ENCODE data around the gene RRP36.
A peak's percentile ranks its signal among the peaks of the same experiment; 100 is the strongest.
"Not testable (repeated sequence)": the region's sequence is repeated elsewhere in the genome, so short reads cannot be mapped to it uniquely, and the experiment has no call there.

RRP36 gene, protein sequence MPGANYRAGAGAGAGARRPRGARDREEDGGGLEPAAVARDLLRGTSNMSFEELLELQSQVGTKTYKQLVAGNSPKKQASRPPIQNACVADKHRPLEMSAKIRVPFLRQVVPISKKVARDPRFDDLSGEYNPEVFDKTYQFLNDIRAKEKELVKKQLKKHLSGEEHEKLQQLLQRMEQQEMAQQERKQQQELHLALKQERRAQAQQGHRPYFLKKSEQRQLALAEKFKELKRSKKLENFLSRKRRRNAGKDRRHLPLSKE

DNA sequence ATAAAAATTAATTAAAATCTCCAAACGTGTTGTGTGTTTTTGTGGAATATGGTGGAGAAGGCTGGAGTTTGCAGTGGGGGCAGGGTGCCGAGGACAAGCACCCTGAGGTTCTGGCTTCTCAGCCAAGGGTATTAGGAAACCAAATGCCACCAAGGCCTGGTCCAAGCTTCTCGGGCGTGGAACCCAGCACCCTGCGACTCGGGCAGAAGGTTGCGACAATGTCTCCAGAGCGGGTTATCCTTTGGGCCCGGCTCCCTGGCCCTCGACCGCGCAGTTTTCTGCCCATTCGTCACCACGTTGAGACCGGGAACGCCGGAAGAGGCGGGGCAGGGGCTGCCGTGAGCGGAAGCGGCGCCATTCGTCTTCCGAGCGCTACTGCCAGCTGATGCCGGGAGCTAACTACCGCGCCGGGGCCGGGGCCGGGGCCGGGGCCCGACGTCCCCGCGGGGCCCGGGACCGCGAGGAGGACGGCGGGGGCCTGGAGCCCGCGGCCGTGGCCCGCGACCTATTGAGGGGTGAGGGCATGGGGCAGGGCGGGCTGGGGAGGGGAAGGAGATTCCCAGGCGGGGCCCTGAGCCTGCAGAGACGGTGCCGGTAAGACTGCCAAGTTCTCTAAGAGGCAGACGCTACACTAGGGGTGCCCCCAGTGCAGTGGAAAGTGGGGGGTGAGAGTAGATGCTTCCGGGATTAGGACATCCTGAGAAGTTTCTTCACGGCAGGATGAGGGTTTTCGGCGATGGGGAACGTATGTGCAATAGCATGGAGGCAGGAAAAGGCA, at the start of gene RRP36:
Gene RRP36 (plus strand): TSS at position 354 of the 778 bp plus-strand sequence. CDS start 32 bp downstream, at position 386.
- DNase-seq (ENCODE audit: low spot score), result peak; percentile 83

DNA sequence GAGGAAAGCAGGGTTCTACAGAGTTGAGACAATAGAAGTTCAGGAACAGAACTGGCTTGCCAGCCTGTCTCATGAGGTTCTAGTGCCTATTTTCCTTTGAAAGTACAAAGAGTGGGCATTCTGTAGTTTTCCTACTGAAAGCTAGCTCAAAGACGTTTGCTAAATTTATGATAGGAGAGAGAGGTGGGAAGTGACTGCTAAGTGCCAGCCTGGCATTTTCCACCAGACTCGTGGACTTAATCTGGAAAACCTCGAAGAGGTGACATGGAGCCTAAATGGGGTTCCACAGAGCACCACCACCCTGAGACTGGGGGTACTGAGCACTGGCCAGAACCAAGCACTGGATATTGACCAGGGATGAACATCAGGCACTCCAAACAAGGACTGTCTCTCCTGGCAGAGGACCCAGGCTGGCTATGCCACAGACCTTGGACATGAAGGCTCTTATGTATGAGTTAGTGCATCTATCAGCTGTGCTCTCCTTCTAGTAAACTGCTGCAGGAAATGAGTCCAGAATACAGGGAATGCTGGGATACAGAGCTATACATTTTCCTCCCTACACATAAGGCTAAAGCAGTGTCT, 49.6 kb upstream of the RRP36 start:
- no peak for DNase-seq (ENCODE audit: low spot score)

DNA sequence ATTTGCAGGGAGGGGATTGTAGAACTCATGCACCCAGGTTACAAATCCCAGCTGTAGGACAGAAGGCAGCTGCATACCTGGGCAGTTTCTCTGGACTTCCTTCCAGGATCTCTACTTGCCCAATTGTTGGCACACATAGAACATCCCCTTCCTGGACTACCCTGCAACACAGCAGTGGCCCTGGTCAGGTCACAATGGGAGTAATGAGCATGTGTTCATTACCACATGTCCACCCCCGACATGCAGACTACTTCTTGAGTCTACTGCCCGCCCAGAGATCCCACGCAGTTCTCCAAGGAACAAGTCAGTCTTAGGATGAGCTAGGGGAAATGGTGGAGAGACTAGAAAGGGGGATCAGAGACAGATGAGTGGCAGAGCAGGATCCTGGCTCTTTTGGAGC, 47.5 kb upstream of the RRP36 start:
- no peak for DNase-seq (ENCODE audit: low spot score)

DNA sequence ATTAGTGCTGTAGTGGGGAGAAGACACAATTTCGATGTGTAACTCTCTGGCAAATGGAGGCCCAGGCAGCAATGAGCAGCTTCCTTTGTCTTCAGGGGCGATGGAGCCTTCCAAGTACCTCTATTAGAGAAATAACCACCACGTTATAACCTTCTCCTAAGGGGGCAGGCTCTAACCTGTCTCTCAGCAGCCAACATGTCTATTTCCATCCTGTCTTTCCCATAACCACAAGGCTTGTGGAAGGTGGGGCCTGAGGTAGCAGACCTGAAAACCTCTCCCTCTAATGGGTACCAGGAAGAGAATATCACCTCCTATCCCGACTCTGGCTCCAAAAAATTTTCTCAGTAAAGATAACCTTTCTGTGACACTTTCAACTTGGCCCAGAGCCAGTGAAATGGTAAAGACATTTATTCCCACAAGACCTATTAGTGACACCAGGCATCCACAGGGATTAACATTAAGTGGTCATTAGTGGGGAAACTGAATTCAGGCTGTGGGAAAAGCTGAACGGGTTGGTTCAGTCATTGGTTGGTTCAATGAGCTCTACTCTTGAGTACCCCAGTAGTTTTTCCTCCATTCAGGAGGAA, 46.4 kb upstream of the RRP36 start:
- DNase-seq (ENCODE audit: low spot score), result no peak

DNA sequence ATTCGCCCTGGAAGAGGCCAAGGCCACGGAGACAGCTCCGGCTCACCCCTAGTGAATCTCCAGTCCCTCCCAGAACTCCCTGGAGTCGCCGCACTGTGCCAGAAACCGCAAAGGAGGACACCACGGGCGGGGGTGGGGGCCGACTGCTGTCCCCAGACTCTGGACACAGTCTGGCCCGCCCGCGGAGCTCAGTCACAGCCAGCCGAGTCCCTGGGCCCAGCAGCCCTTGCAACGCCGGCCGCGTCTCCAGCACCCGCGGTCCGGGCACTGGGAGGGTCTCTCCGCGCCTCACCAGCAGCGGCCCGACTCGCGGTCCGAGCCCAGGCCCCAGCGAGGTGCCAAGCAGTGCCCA, 43.0 kb upstream of the RRP36 start:
- DNase-seq (ENCODE audit: low spot score), result no peak

DNA sequence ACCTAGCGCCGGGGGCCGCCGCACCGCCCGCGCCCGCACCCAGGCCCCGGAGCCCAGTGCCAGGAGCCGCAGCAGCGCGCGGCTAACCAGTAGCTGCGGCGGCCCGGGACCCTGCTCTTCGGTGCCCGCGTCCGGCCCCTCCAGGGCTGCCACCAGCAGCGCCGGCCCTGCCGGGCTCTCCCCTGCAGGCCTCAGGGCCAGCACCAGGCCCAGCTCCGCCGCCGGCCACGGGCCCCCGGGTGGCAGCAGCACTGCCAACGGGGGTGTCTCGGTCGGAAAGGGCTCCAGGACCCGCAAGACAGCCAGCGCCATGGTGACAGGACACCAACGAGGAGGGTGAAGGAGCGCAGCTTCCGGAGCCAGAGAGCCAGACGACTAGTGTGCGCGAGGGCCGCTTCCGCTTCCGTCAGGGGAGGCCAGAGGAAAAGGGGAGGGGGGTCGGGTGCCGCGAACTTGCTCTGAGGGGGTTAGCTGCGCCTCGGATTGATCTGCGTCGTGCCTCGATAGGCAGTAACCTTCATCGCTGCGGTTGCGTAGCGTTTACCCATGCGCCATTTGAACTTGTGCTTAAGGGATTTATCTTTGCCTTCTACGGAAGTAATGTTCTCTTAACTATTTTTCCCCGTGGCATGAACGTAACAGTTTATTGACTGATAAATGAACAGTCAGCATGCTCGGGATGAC, 42.4 kb upstream of the RRP36 start, which contains the start of gene PEX6:
Gene PEX6 (minus strand): TSS at position 343 of the 684 bp plus-strand sequence. CDS start 31 bp downstream, at position 312.
- peak; percentile 93 for DNase-seq (ENCODE audit: low spot score)

DNA sequence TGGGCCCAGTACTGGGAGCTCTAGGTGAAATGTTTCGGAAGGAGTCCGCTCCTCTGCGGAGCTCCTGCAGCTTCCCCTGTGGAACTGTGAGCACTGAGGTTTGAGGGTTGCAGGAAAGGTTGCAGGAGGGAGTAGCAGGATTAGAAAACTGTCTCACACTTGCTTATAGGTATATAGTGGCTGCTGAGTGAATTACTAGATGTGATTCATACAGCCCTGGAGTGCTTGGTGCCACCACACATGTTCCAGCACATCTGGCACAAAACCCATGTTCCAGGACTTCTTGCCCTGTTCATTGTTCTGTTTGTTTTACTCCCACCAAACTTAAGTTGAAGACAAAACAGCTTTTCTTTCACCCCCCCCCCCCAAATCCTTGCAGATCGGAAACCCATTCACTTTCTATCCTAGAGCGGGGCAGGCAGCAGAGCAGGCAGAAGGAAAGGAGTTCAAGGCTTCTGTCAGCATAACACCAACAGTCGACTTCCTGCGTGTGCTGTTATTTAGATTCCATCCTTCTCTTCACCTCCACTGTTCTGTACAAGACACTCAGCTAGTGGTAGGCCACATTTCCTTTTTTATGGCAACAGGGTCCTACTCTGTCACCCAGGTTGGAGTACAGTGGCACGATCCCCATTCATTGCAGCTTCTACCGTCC, 41.8 kb upstream of the RRP36 start:
- DNase-seq (ENCODE audit: low spot score), result no peak

DNA sequence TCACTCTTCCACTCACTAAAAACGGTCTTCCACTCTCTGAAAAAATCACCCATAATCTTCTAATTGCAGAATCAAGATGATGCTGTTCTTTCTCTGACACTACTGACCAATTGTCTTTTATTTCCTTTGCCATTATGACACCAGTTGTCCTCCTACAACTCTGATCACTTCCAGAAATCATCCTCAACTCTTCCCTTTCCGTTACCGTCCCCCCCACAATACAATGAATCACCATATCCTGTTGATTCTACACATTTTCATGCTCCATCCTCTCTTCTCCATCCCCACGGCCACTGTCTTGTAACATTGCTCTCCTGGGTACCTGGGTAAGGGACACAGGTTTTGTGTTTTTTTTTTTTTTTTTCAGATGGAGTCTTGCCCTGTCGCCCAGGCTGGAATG, 39.6 kb upstream of the RRP36 start:
- no peak for DNase-seq (ENCODE audit: low spot score)

DNA sequence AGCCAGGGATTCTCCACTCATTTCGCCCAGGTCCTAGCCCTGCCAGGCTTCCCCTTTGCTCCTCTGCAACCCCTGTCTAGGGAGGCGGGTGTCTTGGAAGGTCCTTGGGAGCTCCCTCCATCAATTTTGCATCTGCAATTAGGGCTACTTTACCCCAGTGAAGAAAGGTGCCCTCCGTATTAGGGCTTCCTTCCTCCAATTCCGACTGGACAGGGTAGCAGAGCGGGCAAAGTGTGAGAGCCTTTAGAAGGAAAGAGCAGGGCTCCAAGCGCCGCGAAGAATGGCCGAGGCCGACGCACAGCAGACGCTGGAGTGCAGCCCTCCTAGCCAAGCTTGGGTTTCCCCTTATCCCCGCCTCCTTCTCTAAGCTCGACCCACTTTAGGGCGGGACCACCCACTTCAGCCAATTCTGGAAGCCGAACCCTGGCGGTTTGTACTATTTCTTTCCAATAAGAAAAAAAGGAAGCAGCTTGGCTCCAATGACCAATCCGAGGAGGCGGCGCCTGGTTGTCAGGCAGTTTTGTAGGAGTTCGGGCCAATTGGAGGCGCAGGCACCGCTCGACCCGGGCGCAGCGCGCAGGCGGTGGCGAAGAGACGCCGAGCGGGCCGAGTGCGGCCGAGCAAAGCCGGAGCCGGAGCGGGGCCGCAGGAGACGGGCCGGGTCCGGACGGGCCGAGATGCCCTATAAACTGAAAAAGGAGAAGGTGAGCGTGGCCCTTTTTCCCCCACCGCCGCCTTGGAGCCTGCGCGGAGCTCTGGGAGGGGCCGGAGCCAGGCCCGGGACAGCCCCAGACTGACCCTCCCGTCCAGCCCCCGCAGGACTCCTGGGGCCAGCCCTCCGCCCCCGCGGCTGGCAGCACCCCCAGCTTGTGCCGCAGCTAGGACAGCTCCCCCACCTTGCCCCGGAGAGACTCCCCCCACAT, 37.2 kb upstream of the RRP36 start, which contains the start of gene PPP2R5D:
Gene PPP2R5D (plus strand): TSS at position 570 of the 923 bp plus-strand sequence. CDS start 108 bp downstream, at position 678.
- peak; percentile 100 for DNase-seq (ENCODE audit: low spot score)

DNA sequence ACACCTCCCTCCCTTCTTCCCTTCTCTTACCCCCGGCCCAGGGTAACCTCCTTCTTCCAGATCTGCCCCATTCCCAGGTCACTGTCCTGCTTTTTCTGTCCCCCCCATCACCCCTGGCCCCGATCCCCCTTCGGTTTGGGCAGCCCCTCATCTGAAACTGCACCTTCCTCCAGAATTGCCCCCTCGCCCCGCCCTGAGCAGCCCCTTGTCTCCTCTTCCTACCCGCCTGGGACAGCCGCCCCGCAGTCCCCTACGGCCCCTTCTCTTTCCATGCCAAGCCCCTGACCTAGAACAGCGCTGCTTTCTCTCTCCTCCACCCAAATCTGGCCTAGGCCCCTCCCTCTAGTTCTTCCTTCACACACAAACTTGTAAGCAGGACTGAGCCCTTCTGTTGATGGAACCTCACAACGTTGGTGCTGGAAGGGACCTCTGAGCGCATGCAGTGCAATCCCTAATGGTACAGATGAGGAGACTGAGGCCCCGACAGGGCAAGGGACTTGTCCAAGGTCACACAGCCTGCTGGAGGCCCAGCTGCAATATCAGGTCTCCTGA, 36.4 kb upstream of the RRP36 start:
- DNase-seq (ENCODE audit: low spot score), result peak; percentile 28

DNA sequence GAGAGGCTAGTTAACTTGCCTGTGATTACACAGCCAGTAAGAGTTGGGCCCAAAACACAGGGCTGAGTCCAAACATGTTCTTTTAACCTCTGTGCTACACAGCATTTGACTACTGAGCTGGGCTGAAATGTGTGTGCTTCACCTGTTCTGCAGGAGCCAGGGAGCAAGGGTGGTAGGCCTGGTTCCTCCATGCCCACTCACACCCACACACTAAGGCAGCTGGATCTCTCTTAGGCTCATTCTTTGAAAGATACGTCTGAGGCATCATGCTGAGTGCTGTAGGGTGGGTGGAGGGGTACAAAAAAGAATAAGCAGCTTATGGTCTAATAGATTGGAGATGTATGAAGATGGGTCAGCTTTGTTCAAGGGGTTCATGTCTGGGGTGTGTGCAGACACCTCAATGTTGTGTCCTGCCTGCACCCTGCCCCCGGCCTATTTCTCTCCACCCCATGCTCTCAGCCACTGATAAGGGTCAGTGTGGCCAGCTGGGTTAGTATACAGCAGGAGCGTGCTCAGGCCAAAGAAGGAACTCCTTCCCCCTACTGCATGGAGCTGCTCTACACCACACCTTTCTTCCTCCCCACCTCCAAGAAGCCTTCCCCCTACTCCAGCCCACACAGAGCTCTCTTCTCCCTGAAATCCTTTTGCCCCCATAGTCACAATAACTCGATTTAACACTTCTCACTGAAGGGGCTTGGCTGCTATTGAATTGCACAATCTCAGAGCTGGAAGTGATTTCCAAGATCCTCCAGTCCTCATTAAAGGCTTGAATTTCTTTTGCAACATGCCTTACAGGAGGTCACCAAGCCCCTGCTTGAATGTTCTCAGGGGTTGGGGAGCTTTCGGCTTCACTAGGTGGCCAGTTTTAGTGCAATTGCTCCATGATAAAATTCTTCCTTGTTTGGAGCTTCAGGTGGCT, 33.6 kb upstream of the RRP36 start:
- DNase-seq (ENCODE audit: low spot score), result no peak

DNA sequence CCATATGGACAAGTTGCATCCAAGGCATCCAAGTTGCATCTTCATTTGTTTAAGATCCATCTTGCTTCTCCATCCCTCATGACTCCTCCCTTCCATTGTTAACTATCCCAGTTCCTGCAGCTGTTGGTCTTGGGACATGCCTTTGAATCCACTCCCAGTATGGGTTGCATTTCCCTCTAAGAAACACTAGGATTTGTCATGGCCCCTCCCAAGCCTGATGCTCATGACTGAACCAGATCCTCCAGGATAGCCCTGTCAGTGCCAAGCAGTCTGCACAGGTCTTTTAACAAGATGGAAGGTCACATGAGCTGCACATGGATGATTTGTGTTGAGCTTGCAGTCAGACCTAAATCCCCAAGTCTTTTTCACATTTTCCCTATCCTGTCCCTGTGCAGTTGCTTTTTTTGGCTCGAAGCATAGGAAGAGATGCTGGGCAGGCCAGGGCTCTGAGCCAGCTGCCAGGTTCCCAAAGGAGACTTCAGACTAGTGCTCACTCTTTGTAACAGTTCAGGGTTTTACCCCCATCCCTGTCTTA, 32.9 kb upstream of the RRP36 start:
- DNase-seq (ENCODE audit: low spot score), result no peak

DNA sequence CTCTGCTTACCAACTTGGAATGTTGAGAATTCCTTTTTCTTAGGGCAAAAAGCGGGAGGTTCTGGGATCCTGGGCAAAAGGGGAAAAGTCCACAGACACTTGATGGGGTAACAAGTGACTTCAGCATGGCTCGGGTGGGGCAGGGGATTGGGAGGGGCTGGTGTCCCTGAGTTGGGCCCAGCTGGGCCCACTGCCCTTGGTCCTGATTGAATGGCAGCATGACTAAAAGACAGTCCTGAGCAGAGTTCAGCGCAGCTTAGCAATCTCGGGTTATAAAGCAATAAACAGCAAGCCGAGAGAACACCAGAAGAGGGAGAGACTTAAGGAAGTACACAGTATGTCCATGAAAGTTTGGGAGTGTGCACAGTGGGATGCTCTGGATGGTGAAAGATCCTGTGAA, 31.5 kb upstream of the RRP36 start:
- no peak for DNase-seq (ENCODE audit: low spot score)

DNA sequence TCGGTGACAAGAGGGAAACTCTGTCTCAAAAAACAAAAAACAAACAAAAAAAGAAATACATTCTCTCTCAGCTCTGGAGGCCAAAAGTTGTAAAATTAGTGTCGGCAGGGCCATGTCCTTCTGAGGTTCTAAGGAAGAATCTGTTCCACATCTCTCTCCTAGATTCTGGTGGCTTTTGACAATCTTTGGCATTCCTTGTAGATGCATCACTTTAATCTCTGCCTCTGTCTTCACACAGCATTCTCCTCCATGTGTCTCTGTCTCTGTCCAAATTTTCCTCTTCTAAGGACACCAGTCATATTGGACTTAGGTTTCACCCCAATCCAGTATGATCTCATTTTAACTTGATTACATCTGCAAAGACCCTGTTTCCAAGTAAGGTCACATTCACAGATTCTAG, 28.0 kb upstream of the RRP36 start:
- no peak for DNase-seq (ENCODE audit: low spot score)

DNA sequence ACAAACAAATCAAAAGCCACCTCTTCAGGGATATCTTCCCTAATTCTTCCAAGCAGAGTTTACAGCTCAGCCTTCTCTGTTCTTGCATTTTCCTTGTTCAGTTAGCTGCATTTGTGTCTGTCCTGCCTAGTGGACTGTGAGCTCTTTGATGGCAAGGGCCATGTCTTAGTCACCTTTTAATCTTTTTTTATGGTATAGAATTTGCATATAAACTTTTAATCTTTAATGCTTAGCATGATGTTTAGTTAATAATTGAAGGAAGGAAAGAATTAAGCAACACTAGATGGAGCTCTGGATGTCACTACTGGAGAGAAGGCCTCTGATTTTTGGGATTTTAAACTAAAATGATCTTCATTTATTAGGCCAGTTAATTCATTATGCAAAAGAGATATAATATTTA, 24.9 kb upstream of the RRP36 start:
- no peak for DNase-seq (ENCODE audit: low spot score)

DNA sequence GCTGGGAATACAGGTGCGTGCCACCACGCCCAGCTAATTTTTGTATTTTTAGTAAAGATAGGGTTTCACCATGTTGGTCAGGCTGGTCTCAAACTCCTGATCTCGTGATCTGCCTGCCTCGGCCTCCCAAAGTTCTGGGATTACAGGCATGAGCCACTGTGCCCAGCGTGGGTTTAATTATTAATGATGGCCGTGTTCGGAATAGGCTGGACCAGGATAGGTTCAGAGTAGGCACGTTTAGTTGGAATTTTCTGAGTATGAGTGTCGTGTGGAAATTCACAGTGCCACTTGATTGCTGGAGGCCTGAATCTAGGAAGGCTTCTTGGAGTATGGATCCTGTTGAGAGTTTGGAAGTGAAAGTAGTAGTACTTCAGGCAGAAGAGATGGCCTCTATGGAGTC, 23.2 kb upstream of the RRP36 start:
- DNase-seq (ENCODE audit: low spot score), result not testable (repeated sequence)

DNA sequence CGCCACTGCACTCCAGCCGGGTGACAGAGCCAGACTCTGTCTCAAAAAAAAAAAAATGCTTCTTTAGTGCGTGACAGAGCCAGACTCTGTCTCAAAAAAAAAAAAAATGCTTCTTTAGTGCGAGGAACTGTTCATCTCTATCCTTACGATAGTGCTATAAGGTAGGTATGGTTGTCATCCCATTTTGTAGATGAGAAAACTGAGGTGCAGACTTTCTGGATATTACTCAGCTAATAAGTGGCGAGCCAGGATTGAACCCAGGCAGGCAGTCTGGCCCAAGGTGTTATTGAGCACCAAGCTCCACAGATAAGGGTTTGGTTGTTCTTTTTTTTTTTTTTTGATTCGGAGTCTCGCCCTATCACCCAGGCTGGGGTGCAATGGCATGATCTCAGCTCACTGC, 19.6 kb upstream of the RRP36 start:
- DNase-seq (ENCODE audit: low spot score), result no peak

DNA sequence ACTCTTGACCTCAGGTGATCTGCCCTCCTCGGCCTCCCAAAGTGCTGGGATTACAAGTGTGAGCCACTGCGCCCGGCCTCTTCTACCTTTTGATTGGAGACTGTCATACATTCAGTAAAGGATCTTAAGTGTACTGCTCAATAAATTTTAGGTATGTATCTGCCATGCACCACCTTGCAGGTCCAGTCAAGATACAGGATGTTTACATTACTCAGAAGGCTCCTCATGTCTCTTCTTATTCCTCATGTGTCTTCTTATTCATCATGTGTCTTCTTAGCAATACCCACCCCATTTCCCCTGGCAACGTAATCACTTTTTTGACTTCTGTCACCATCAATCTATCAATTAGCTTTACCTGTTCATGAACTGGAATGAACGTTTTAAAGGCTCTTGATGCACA, 15.6 kb upstream of the RRP36 start:
- DNase-seq (ENCODE audit: low spot score), result no peak

DNA sequence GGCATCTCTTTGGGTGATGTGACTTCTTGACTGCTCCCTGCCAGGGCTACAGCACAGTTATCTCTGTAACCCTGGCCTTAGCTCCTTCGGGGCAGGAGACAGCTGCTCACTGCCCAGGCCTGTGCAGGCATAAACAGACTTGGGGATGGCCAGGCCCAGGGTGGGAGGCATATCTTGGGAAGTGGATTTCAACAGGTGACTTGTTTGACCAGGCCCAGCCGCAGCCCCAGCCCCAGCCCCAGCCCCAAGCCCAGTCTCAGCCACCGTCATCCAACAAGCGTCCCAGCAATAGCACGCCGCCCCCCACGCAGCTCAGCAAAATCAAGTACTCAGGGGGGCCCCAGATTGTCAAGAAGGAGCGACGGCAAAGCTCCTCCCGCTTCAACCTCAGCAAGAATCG, 15.2 kb upstream of the RRP36 start:
- no peak for DNase-seq (ENCODE audit: low spot score)
